ENCODE results near the gene NDUFAF2.

The NDUFAF2 gene

GRCh38 chr5:61100437-61100836, 155.4 kb downstream of the NDUFAF2 start:
- Histone ChIP-seq H3K4me3 (replicated peaks; ENCODE audit: low read depth, low read length) (no peak overlapping the region), H3K27me3 (replicated peaks; ENCODE audit: control insufficient read depth, insufficient read depth, low read length) (no peaks in the 10 kb centered on the region), H3K36me3 (ENCODE audit: control insufficient read depth, insufficient read depth, low read length) (no peaks in the 10 kb centered on the region)
- DNase-seq (ENCODE audit: extremely low read depth, insufficient read length), result no peak
- no peak for TF ChIP-seq CTCF (IDR thresholded peaks at IDR 0.05; ENCODE audit: insufficient read depth, low read length, poor library complexity, severe bottlenecking)

- DNase-seq (ENCODE audit: extremely low read depth, insufficient read length), result no peak
- no peak overlapping the region for H3K4me3 ChIP-seq (replicated peaks; ENCODE audit: low read depth, low read length)
- H3K27me3 ChIP-seq (replicated peaks; ENCODE audit: control insufficient read depth, insufficient read depth, low read length), result no peaks in the 10 kb centered on the region
- H3K36me3 ChIP-seq (ENCODE audit: control insufficient read depth, insufficient read depth, low read length), result no peaks in the 10 kb centered on the region
- TF ChIP-seq CTCF (IDR thresholded peaks at IDR 0.05; ENCODE audit: insufficient read depth, low read length, poor library complexity, severe bottlenecking), result no peak
Observed at GRCh38 chr5:61114441-61114840, 169.4 kb downstream of the NDUFAF2 start.

- DNase-seq (ENCODE audit: extremely low read depth, insufficient read length), result peak; percentile 6
- no peak for TF ChIP-seq CTCF (IDR thresholded peaks at IDR 0.05; ENCODE audit: insufficient read depth, low read length, poor library complexity, severe bottlenecking)
- no peaks in the 10 kb centered on the region for H3K36me3 ChIP-seq (ENCODE audit: control insufficient read depth, insufficient read depth, low read length)
- no peak overlapping the region for H3K4me3 ChIP-seq (replicated peaks; ENCODE audit: low read depth, low read length)
- H3K27me3 ChIP-seq (replicated peaks; ENCODE audit: control insufficient read depth, insufficient read depth, low read length), result no peaks in the 10 kb centered on the region
Observed at GRCh38 chr5:61115968-61116367, 171.0 kb downstream of the NDUFAF2 start.

- TF ChIP-seq CTCF (IDR thresholded peaks at IDR 0.05; ENCODE audit: insufficient read depth, low read length, poor library complexity, severe bottlenecking), result no peak
- Histone ChIP-seq H3K36me3 (ENCODE audit: control insufficient read depth, insufficient read depth, low read length) (no peaks in the 10 kb centered on the region), H3K4me3 (replicated peaks; ENCODE audit: low read depth, low read length) (no peak overlapping the region), H3K27me3 (replicated peaks; ENCODE audit: control insufficient read depth, insufficient read depth, low read length) (no peaks in the 10 kb centered on the region)
- no peak for DNase-seq (ENCODE audit: extremely low read depth, insufficient read length)
Observed at GRCh38 chr5:61119066-61119465, 174.1 kb downstream of the NDUFAF2 start.

- no peak for DNase-seq (ENCODE audit: extremely low read depth, insufficient read length)
- no peak for TF ChIP-seq CTCF (IDR thresholded peaks at IDR 0.05; ENCODE audit: insufficient read depth, low read length, poor library complexity, severe bottlenecking)
- H3K27me3 ChIP-seq (replicated peaks; ENCODE audit: control insufficient read depth, insufficient read depth, low read length), result no peaks in the 10 kb centered on the region
- no peaks in the 10 kb centered on the region for H3K36me3 ChIP-seq (ENCODE audit: control insufficient read depth, insufficient read depth, low read length)
- H3K4me3 ChIP-seq (replicated peaks; ENCODE audit: low read depth, low read length), result no peak overlapping the region
Observed at GRCh38 chr5:61120534-61120933, 175.5 kb downstream of the NDUFAF2 start.

GRCh38 chr5:61123145-61123544, 178.1 kb downstream of the NDUFAF2 start:
- H3K27me3 ChIP-seq (replicated peaks; ENCODE audit: control insufficient read depth, insufficient read depth, low read length), result no peaks in the 10 kb centered on the region
- no peaks in the 10 kb centered on the region for H3K36me3 ChIP-seq (ENCODE audit: control insufficient read depth, insufficient read depth, low read length)
- TF ChIP-seq CTCF (IDR thresholded peaks at IDR 0.05; ENCODE audit: insufficient read depth, low read length, poor library complexity, severe bottlenecking), result no peak
- no peak for DNase-seq (ENCODE audit: extremely low read depth, insufficient read length)
- no peak overlapping the region for H3K4me3 ChIP-seq (replicated peaks; ENCODE audit: low read depth, low read length)
